Astrocyte (in vitro differentiated cells and primary cell): ENCODE data around the gene ZDHHC8.

Experiments used
- CTCF ChIP-seq: IDR thresholded peaks from 2 replicates; pipeline ENCODE4 v1.5.1; 2011; ENCODE audit warnings: low read depth, mild to moderate bottlenecking, inconsistent platforms, low read length, moderate library complexity; ENCODE audit not compliant: insufficient read depth
- EZH2 ChIP-seq: IDR thresholded peaks from 2 replicates; pipeline ENCODE4 v1.6.1; 2012; ENCODE audit warnings: mild to moderate bottlenecking, low read length, inconsistent platforms; ENCODE audit not compliant: insufficient read depth

- TF ChIP-seq CTCF = no peak
- no peak for TF ChIP-seq EZH2
These were observed 48.0 kb downstream of the ZDHHC8 start for GRCh38 chr22:20179455-20180244.
